GM18511 (cell line): Measurements from ENCODE around the gene RPS27.

Experiments used
- ATAC-seq: cut with Tn5 transposase; IDR thresholded peaks from one replicate; pipeline ENCODE4 v1.9.1; 2021; ENCODE audit warnings: mild to moderate bottlenecking, moderate library complexity; ENCODE audit not compliant: unreplicated experiment

The RPS27 gene

GRCh38 chr1:153990468-153991150 is at the start of gene RPS27:
RPS27 (plus strand) TSS chr1:153990762; CDS start chr1:153990797, 35 bp downstream.
- peak; percentile 71 for ATAC-seq

GRCh38 chr1:153941826-153942725 is 48.5 kb upstream of the RPS27 start:
- ATAC-seq, result no peak

- ATAC-seq, result no peak
These were observed 47.6 kb upstream of the RPS27 start for GRCh38 chr1:153942766-153943549.

GRCh38 chr1:153944005-153944826 is 46.3 kb upstream of the RPS27 start:
- no peak for ATAC-seq

- ATAC-seq, result no peak
These were observed 45.8 kb upstream of the RPS27 start for GRCh38 chr1:153944827-153945117.

- peak; percentile 15 for ATAC-seq
These were observed 45.3 kb upstream of the RPS27 start for GRCh38 chr1:153945131-153945794.

- ATAC-seq, result peak; percentile 73
These were observed 44.6 kb upstream of the RPS27 start for GRCh38 chr1:153945795-153946621.

GRCh38 chr1:153946622-153947241 is 43.8 kb upstream of the RPS27 start, which contains the start of gene DENND4B:
DENND4B (minus strand) TSS chr1:153946718; CDS start chr1:153944374, 2,344 bp downstream.
- ATAC-seq, result peak; percentile 69

- ATAC-seq, result no peak
These were observed 39.4 kb upstream of the RPS27 start for GRCh38 chr1:153951183-153951582.

GRCh38 chr1:153951801-153952200 is 38.8 kb upstream of the RPS27 start:
- ATAC-seq, result no peak

- ATAC-seq, result no peak
These were observed 36.6 kb upstream of the RPS27 start for GRCh38 chr1:153953859-153954365.

GRCh38 chr1:153954826-153955225 is 35.7 kb upstream of the RPS27 start:
- no peak for ATAC-seq

GRCh38 chr1:153956997-153957715 is 33.4 kb upstream of the RPS27 start:
- no peak for ATAC-seq

GRCh38 chr1:153957744-153958110 is 32.8 kb upstream of the RPS27 start:
- peak; percentile 22 for ATAC-seq

GRCh38 chr1:153958111-153958960 is 32.2 kb upstream of the RPS27 start, which contains the start of gene CRTC2:
CRTC2 (minus strand) TSS chr1:153958612; CDS start chr1:153958497, 115 bp downstream.
- peak; percentile 76 for ATAC-seq

- ATAC-seq, result no peak
These were observed 31.7 kb upstream of the RPS27 start for GRCh38 chr1:153958961-153959260.

- no peak for ATAC-seq
These were observed 31.1 kb upstream of the RPS27 start for GRCh38 chr1:153959454-153959853.
